Neural cell (in vitro differentiated cells): ENCODE results near the gene CERT1.

Source experiments
- EZH2 ChIP-seq: fragments of 200-600, 300-800 bp; shearing (Covaris generic), sonication (generic); IDR thresholded peaks from 2 replicates; pipeline ENCODE4 v1.6.1; 2014; ENCODE audit warnings: antibody characterized with exemption, low read length, borderline replicate concordance, mild to moderate bottlenecking; ENCODE audit not compliant: insufficient read depth, poor library complexity, severe bottlenecking
- MXI1 ChIP-seq: fragments of 450-650 bp; conservative IDR thresholded peaks from 2 replicates; pipeline ENCODE4 v1.6.1; 2014; ENCODE audit warnings: antibody characterized with exemption, mild to moderate bottlenecking; ENCODE audit not compliant: poor library complexity, severe bottlenecking
- TF ChIP-seq, protein P1 (sequence below): fragments of 450-650 bp; IDR thresholded peaks from 2 replicates; pipeline ENCODE4 v1.5.1; 2014; ENCODE audit warnings: antibody characterized with exemption, mild to moderate bottlenecking, moderate library complexity; ENCODE audit not compliant: poor library complexity, severe bottlenecking

DNA sequence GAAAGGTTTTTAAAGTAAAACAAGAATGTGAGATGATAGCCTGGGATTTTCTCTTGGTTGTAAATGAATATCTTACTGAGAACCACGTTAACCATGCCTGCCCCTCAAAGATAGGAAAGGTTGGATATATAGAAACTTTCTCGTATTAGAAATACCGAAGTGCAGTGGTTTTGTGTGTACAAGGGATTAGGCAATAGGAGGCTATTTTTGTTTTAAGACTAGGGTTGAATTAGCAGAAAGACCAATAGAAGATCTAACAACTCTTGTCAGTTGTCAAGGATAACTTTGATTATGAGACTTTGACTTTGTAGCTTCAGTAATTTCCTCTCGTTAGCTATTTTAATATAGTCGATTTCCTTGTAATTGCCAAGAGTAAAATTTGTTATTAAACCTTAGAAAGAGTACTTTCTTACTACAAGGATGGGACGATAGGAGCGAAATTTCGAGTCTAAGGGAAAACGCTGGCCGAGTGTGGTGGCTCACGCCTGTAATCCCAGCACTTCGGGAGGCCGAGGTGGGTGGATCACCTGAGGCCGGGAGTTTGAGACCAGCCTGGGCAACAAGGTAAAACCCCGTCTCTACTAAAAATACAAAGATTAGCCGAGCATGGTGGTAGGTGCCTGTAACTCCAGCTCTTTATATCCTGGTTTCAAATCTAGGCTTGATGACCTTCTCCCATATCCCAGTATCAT, 1.1 kb upstream of the CERT1 start:
- TF ChIP-seq, protein P1, sequence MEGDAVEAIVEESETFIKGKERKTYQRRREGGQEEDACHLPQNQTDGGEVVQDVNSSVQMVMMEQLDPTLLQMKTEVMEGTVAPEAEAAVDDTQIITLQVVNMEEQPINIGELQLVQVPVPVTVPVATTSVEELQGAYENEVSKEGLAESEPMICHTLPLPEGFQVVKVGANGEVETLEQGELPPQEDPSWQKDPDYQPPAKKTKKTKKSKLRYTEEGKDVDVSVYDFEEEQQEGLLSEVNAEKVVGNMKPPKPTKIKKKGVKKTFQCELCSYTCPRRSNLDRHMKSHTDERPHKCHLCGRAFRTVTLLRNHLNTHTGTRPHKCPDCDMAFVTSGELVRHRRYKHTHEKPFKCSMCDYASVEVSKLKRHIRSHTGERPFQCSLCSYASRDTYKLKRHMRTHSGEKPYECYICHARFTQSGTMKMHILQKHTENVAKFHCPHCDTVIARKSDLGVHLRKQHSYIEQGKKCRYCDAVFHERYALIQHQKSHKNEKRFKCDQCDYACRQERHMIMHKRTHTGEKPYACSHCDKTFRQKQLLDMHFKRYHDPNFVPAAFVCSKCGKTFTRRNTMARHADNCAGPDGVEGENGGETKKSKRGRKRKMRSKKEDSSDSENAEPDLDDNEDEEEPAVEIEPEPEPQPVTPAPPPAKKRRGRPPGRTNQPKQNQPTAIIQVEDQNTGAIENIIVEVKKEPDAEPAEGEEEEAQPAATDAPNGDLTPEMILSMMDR: no peak
- TF ChIP-seq EZH2 (no peak), MXI1 (no peak)
